DOHH2 (cell line): ENCODE measurements around the gene LRRC73.

ENCODE experiments used
- H3F3A ChIP-seq: fragments of 200-600 bp; sonication (generic), shearing (Covaris generic); 2 replicates; pipeline ENCODE4 v1.6.0; 2016; ENCODE audit warnings: antibody characterized with exemption, mild to moderate bottlenecking; ENCODE audit not compliant: control insufficient read depth, insufficient read depth
- H3K27ac ChIP-seq: fragments of 200-600 bp; sonication (generic); 2 replicates; pipeline ENCODE4 v1.5.1; 2014; ENCODE audit warnings: low read depth, mild to moderate bottlenecking, low read length, moderate library complexity
- H3K27me3 ChIP-seq: fragments of 200-600 bp; sonication (generic); 2 replicates; pipeline ENCODE4 v1.6.1; 2014; ENCODE audit warnings: mild to moderate bottlenecking, low read length, mixed read lengths; ENCODE audit not compliant: control insufficient read depth
- H3K36me3 ChIP-seq: fragments of 200-600 bp; sonication (generic); 2 replicates; pipeline ENCODE4 v1.6.1; 2014; ENCODE audit warnings: mild to moderate bottlenecking, low read length, moderate library complexity, mixed read lengths; ENCODE audit not compliant: control insufficient read depth
- H3K4me1 ChIP-seq: fragments of 200-600 bp; sonication (generic); 2 replicates; pipeline ENCODE4 v1.6.1; 2014; ENCODE audit warnings: mild to moderate bottlenecking, low read length, mixed read lengths; ENCODE audit not compliant: control insufficient read depth
- H3K4me2 ChIP-seq: fragments of 200-600 bp; sonication (generic); 2 replicates; pipeline ENCODE4 v1.6.0; 2014; ENCODE audit warnings: mild to moderate bottlenecking, low read length, moderate library complexity
- H3K4me3 ChIP-seq: fragments of 200-600 bp; sonication (generic); 2 replicates; pipeline ENCODE4 v1.5.1; 2014; ENCODE audit warnings: mild to moderate bottlenecking, low read length, mixed read lengths
- H3K79me2 ChIP-seq: fragments of 200-600 bp; sonication (generic); 2 replicates; pipeline ENCODE4 v1.6.1; 2014; ENCODE audit warnings: mild to moderate bottlenecking, low read length, mixed read lengths; ENCODE audit not compliant: control insufficient read depth
- H3K9me2 ChIP-seq: fragments of 200-600 bp; sonication (generic); replicated peaks from 2 replicates; pipeline ENCODE4 v1.6.1; 2014; ENCODE audit warnings: mild to moderate bottlenecking, low read length, mixed read lengths; ENCODE audit not compliant: control insufficient read depth
- H3K9me3 ChIP-seq: fragments of 200-600 bp; sonication (generic); 2 replicates; pipeline ENCODE4 v1.6.1; 2014; ENCODE audit warnings: antibody characterized with exemption, low read length, mixed read lengths; ENCODE audit not compliant: control insufficient read depth, insufficient read depth
- H4K20me1 ChIP-seq: fragments of 200-600 bp; sonication (generic); 2 replicates; pipeline ENCODE4 v1.6.0; 2014; ENCODE audit warnings: low read depth, mild to moderate bottlenecking, antibody characterized with exemption, low read length, moderate library complexity; ENCODE audit not compliant: control insufficient read depth, insufficient read depth
- EZH2phosphoT487 ChIP-seq: fragments of 200-600 bp; sonication (generic); IDR thresholded peaks from 2 replicates; pipeline ENCODE4 v1.6.1; 2017; ENCODE audit warnings: borderline replicate concordance, mild to moderate bottlenecking, antibody characterized with exemption, low read length, moderate library complexity, mixed read lengths
- TF ChIP-seq, protein P1 (sequence below): fragments of 200-600 bp; sonication (generic); IDR thresholded peaks from one replicate; pipeline ENCODE4 v1.5.1; 2014; ENCODE audit warnings: antibody characterized with exemption, mild to moderate bottlenecking, low read depth, low read length; ENCODE audit not compliant: poor library complexity, severe bottlenecking

LRRC73 gene

DNA sequence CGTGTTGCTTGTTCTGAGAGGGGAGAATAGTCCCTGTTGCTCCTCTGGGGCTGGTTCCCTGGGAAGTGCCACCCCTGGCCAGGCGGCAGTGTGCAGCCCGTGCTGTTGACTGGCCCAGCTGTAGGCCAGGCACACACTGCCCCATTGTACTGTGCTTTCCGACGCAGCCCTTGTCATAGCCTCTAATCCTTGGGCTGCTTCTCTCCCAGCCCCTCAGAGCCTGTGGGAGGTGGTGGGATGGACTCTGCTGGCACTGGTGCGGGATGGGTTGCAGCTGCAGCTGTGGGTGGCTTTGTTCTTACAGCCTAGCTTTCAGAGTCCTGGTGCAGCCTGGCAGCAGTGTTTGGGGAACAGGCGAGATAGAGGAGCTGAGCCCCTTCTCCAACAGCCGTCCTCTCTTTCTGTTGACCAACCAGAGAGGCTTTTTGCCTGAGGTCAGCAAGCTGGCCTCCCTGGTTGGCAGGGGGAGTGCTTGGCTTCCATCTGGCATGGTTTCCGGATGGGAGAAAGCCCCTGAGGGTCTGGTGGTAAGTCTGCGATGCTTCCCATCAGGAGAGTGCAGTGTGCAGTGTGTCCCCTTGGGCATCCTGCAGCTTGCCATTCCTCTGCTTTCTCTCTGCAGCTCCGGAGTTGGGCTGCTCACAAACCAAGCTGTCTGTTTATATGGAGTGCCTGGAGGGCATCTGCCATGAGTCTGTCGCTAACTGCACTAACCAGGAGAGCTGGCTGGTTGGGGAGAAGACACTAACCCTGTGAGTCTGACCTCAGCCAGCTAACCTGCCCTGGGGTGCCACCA, 20.7 kb downstream of the LRRC73 start:
- Histone ChIP-seq H3K27me3 (no peaks in the 10 kb centered on the region), H3F3A (no peaks in the 10 kb centered on the region), H3K9me2 (no peaks in the 10 kb centered on the region), H3K4me2 (no peak overlapping the region), H4K20me1 (no peaks in the 10 kb centered on the region), H3K79me2 (peaks cover 22% of the 10 kb centered on the region), H3K4me1 (no peaks in the 10 kb centered on the region), H3K27ac (no peak overlapping the region), H3K36me3 (no peaks in the 10 kb centered on the region), H3K9me3 (no peaks in the 10 kb centered on the region), H3K4me3 (no peak overlapping the region)
- TF ChIP-seq, protein P1, sequence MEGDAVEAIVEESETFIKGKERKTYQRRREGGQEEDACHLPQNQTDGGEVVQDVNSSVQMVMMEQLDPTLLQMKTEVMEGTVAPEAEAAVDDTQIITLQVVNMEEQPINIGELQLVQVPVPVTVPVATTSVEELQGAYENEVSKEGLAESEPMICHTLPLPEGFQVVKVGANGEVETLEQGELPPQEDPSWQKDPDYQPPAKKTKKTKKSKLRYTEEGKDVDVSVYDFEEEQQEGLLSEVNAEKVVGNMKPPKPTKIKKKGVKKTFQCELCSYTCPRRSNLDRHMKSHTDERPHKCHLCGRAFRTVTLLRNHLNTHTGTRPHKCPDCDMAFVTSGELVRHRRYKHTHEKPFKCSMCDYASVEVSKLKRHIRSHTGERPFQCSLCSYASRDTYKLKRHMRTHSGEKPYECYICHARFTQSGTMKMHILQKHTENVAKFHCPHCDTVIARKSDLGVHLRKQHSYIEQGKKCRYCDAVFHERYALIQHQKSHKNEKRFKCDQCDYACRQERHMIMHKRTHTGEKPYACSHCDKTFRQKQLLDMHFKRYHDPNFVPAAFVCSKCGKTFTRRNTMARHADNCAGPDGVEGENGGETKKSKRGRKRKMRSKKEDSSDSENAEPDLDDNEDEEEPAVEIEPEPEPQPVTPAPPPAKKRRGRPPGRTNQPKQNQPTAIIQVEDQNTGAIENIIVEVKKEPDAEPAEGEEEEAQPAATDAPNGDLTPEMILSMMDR = no peak
- TF ChIP-seq EZH2phosphoT487 = no peak

DNA sequence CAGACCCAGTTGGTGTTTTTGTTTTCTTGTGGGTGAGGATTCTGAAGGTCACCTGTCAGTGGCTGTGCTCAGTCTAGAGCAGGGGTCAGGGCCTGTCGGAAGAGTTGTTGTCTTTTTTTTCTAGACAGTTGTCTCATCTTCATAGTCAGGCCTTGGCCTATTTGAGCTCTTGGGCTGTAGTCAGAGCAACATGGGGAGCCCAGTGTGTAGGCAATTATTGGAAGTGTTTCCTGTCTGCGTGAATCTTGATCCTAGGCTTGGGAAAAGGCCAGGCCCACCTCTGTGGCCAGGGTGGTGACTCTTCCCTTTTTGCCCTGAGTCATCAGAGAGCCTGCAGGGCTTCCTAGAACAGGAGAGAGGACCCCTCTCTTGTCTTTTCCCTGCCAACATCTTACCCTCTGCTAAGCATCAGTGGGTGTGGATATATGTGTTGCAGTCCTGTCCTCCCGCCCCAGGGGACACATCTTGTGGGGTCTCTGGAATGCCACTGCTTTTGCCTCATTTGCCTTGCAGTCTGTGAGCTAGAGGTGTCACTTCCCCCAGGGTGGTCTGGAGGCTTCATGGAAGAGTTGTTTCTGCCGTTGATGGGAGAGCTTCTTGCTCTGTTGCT, 21.4 kb downstream of the LRRC73 start:
- Histone ChIP-seq H3K36me3 (no peaks in the 10 kb centered on the region), H3K9me2 (no peaks in the 10 kb centered on the region), H3K27me3 (no peaks in the 10 kb centered on the region), H3K27ac (no peak overlapping the region), H3F3A (no peaks in the 10 kb centered on the region), H3K79me2 (peaks cover 22% of the 10 kb centered on the region), H3K4me3 (no peak overlapping the region), H3K4me1 (no peaks in the 10 kb centered on the region), H4K20me1 (no peaks in the 10 kb centered on the region), H3K4me2 (no peak overlapping the region), H3K9me3 (no peaks in the 10 kb centered on the region)
- TF ChIP-seq, protein P1 = no peak
- TF ChIP-seq EZH2phosphoT487 = no peak

DNA sequence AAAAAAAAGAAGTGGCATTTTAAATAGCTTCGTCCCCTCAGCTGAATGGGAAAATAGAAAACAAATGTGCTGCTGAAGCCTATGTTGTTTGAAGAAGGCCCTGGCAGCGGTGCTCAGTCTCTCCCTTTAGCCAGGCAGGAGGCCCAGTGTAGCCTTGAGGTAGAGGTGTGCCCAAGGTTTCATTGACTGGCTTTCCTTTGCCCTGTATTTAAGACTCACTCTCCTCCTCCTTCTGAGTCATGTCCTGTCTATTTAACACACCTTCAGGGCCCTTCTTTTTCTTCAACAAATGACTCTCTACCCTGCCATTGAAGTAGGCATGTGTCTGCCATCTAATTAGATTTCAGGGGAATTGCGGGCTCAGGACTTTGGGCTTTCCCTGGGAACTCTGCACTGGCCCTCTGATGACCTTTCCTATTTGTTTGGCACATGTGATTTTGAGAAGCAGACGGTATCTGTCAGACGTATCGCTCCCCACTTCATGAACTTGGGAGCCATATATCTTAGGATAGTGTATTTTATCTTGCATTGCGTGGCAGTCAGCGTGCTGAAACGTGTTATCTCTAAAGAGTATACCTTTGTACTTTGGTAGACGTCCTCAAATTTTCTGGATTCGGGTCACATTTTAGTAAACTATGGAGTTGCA, 28.4 kb downstream of the LRRC73 start:
- no peak overlapping the region for H3K4me3 ChIP-seq
- peaks cover 18% of the 10 kb centered on the region for H3K4me1 ChIP-seq
- no peak for TF ChIP-seq EZH2phosphoT487
- TF ChIP-seq, protein P1 = no peak
- no peaks in the 10 kb centered on the region for H3K9me3 ChIP-seq
- H3K4me2 ChIP-seq = no peak overlapping the region
- no peaks in the 10 kb centered on the region for H3K9me2 ChIP-seq
- peaks cover 69% of the 10 kb centered on the region for H3K79me2 ChIP-seq
- H3K27ac ChIP-seq = no peak overlapping the region
- no peaks in the 10 kb centered on the region; the same call in 1 of the 2 replicates for H3F3A ChIP-seq
- H4K20me1 ChIP-seq = no peaks in the 10 kb centered on the region; the same call in 1 of the 2 replicates
- no peaks in the 10 kb centered on the region for H3K36me3 ChIP-seq
- H3K27me3 ChIP-seq = no peaks in the 10 kb centered on the region
